Heart right ventricle (tissue), 16 donors: ENCODE data around the gene AJM1. TPM values are rescaled to one million over a fixed set of nuclear protein-coding genes. Genes with fewer than 3 reads are reported as not detected.

Experiments
- ATAC-seq, 8 donors: fragments of 200-7000 bp; cut with Tn5 transposase; one replicate each; pipeline ENCODE4 v1.9.1; 2020; ENCODE audit warnings: mild to moderate bottlenecking in 8 of 8, moderate library complexity in 8 of 8, moderate number of reproducible peaks in 1 of 8
- DNase-seq, 2 donors: peaks; one replicate each; pipeline ENCODE4 v3.0.0-alpha.2; 2020
- H3K27ac ChIP-seq, 10 donors: fragments of 200-600 bp; sonication (generic) in 2 of 10; one replicate each; pipeline versions ENCODE4 v1.5.0 to v1.8.0; 2020 to 2022; ENCODE audit warnings: mild to moderate bottlenecking in 3 of 10
- H3K27me3 ChIP-seq, 7 donors: fragments of 200-600 bp; one replicate each; pipeline ENCODE4 v1.8.0; 2021 to 2022; ENCODE audit warnings: mild to moderate bottlenecking in 2 of 7
- H3K36me3 ChIP-seq, 9 donors: fragments of 200-600 bp; sonication (generic) in 1 of 9; one replicate each; pipeline versions ENCODE4 v1.5.0 to v1.8.0; 2020 to 2022; ENCODE audit warnings: mild to moderate bottlenecking in 2 of 9
- H3K4me1 ChIP-seq, 9 donors: fragments of 200-600 bp; sonication (generic) in 1 of 9; one replicate each; pipeline versions ENCODE4 v1.5.0 to v1.8.0; 2020 to 2022; ENCODE audit warnings: mild to moderate bottlenecking in 4 of 9
- H3K4me3 ChIP-seq, 10 donors: fragments of 200-600 bp; sonication (generic) in 2 of 10; one replicate each; pipeline versions ENCODE4 v1.5.0 to v1.8.0; 2020 to 2022; ENCODE audit warnings: mild to moderate bottlenecking in 7 of 10, moderate library complexity in 2 of 10
- H3K9me3 ChIP-seq, 11 donors: fragments of 200-600 bp in 10 of 11; sonication (generic) in 2 of 11; one replicate each; pipeline versions ENCODE4 v1.5.0 to v1.8.0; 2013 to 2022; ENCODE audit warnings: mild to moderate bottlenecking in 2 of 11, control low read depth in 1 of 11, moderate library complexity in 1 of 11
- WGBS, 2 donors: extraction: QIAGEN DNeasy Blood & Tissue Kit; methylation state at CpG; one replicate each; pipeline ENCODE4 v1.1.7; 2013; ENCODE audit warnings: inconsistent platforms in 1 of 2; 5-methylcytosine and 5-hydroxymethylcytosine counted together
- intact Hi-C, 10 donors: fragments of 100-400 bp; cut with DNase I; formaldehyde crosslinking; loops; one replicate each; pipeline versions ENCODE4 v1.11.1 to v1.14.2; 2022
- polyA plus RNA-seq, 2 donors: library from polyadenylated mRNA; stranded (reverse); fragments of 200-250 nt; gene quantifications; one replicate each; pipeline ENCODE4 v1.2.3, GENCODE V29; 2013
- total RNA-seq, 10 donors: library from RNA; stranded (reverse); fragmentation: NEBNext Ultra II Directional in 3 of 10; extraction: Animal tissue kit (Norgen Biotek cat#: 25700) in 3 of 10; gene quantifications; one replicate each; pipeline versions ENCODE4 v1.2.1 to v1.2.4, GENCODE V29; 2021 to 2023
- TF ChIP-seq, protein P1 (sequence below), 9 donors: fragments of 200-600 bp; sonication (generic) in 2 of 9; IDR thresholded peaks; one replicate each; pipeline versions ENCODE4 v1.5.0 to v1.8.0; 2021 to 2022; ENCODE audit warnings: antibody characterized with exemption in 9 of 9, mild to moderate bottlenecking in 5 of 9, moderate library complexity in 1 of 9
- donor health status: Arrhythmogenic right ventricular cardiomyopathy.
- donor health status: ischemic (EF 13 %, LVEDD 7.1; RV severe dilation, severe dysfunction).
- donor health status: healthy with polysubstance abuse.
- donor health status: DM: no; HTN: yes; CAD: no.
- donor health status: DM: no; HTN: no; CAD: no.
- donor health status: ischemic (EF 25% LVEDD 6.9; RV normal size, moderate dysfunction).
- donor health status: ischemic (EF 25% LVEDD 5.7; RV mildly dilated, moderate dysfunction).
- donor health status: healthy.
- donor health status: DM: yes; HTN: yes; CAD: no.
- donor health status: Ischemic cardiomyopathy.
- donor health status: ischemic (EF 35%, LVEDD 5.7; RV mildly dilated, moderate dysfunction).
- donor health status: nonischemic (EF 11% LVEDD 7.7; RV severe dilation, severe dysfunction).
- donor health status: DM: yes; HTN: yes; CAD: no.
- donor health status: PGD.
- donor health status: ischemic (EF 29% LVEDD 5.4; RV normal size, mild dysfunction).
- donor health status: nonischemic (EF 23%, LVEDD 6.1; RV moderate dilation, normal function).

Gene AJM1
- total and polyA plus RNA-seq, 12 donors, result 3.4 to 8.3 (median 5.9) TPM

DNA sequence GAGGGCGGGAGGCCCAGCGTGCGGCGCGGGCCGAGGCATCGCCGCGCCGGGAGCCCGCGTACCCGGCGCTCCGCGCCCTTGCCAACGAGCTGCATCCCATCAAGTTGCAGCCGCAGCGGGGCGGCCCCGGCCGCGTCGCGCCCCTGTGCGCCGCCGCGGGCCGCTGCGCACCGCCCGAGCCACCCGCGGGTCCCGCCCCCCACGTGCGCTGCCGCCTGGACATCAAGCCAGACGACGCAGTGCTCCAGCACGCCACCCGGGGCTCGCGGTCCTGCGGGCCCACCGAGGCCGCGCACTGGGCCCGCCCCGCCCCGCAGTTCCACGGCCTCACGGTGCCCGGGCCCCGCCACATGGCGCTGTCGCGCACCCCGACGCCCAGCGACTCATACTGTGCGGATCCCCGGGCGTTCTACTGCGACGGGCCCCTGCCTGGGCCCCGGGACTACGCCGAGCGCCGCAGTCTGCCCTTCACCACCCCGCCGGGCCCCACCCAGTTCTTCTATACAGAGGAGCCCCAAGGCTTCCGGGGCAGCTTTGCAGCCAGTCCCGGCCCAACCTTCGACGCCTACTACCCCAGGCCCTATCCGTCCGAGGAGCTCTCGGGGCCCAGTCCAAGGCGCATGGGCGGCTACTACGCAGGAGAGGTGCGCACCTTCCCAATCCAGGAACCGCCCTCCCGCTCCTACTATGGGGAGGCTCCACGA lies 2.6 kb downstream of the AJM1 start:
- H3K27me3 ChIP-seq, result peaks cover 0 to 55% (median 29%) of the 10 kb centered on the region in 7 donors
- TF ChIP-seq, protein P1, sequence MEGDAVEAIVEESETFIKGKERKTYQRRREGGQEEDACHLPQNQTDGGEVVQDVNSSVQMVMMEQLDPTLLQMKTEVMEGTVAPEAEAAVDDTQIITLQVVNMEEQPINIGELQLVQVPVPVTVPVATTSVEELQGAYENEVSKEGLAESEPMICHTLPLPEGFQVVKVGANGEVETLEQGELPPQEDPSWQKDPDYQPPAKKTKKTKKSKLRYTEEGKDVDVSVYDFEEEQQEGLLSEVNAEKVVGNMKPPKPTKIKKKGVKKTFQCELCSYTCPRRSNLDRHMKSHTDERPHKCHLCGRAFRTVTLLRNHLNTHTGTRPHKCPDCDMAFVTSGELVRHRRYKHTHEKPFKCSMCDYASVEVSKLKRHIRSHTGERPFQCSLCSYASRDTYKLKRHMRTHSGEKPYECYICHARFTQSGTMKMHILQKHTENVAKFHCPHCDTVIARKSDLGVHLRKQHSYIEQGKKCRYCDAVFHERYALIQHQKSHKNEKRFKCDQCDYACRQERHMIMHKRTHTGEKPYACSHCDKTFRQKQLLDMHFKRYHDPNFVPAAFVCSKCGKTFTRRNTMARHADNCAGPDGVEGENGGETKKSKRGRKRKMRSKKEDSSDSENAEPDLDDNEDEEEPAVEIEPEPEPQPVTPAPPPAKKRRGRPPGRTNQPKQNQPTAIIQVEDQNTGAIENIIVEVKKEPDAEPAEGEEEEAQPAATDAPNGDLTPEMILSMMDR (IDR thresholded peaks at IDR 0.05), result no peak
- intact Hi-C loops, result loop anchor here in 7 of 10 donors (5.0 to 10.0 kb wide), 6 partner anchors 38 to 180 kb away; partner anchors contain the start of genes FBXW5 (in 4 of the 7), RABL6 (in 2 of the 7), TMEM141 (in 2 of the 7) and ABCA2 (in 1 of the 7)
- no peak overlapping the region for H3K27ac ChIP-seq
- no peak overlapping the region for H3K4me3 ChIP-seq
- 22 to 23% methylated on average over 64 to 88 of the region's 88 CpGs for WGBS, 2 donors
- no peaks in the 10 kb centered on the region for H3K9me3 ChIP-seq
- peaks cover 0 to 23% (median 0%) of the 10 kb centered on the region in 9 donors for H3K36me3 ChIP-seq
- ATAC-seq, result no peak
- DNase-seq, result no peak
- H3K4me1 ChIP-seq, result peaks cover 24 to 66% (median 49%) of the 10 kb centered on the region in 9 donors

DNA sequence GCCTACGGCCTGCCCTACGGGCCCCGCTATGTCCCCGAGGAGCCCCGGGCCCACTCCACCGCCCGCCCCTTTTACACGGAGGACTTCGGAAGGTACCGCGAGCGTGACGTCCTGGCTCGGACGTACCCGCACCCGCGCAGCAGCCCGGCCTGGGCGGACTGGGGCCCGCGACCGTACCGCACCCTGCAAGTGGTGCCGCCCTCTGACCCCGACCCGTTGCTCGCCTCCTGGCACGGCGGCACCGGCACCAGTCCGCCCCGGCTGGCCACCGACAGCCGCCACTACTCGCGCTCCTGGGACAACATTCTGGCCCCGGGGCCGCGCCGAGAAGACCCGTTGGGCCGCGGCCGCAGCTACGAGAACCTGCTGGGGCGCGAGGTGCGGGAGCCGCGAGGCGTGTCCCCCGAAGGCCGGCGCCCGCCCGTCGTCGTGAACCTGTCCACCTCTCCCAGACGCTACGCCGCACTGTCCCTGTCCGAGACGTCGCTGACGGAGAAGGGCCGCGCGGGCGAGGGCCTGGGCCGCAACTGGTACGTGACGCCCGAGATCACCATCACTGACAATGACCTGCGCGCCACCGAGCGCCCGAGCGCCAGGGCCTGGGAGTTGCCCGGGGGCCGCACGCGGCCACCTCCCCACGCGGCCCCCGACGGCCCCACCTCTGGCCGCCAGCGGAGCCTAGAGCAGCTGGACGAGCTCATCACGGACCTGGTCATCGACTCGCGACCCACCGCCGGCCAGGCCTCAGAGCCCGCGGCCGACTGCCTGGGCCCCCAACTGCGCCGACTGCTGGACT lies 3.4 kb downstream of the AJM1 start:
- TF ChIP-seq, protein P1 (IDR thresholded peaks at IDR 0.05), result no peak
- peak overlapping the region in 1 of 10 donors; percentile 6 for H3K27ac ChIP-seq
- 32 to 37% methylated on average over 86 to 102 of the region's 102 CpGs for WGBS, 2 donors
- ATAC-seq (no peak), DNase-seq (no peak)
- peak overlapping the region in 1 of 10 donors; percentile 7 for H3K4me3 ChIP-seq
- H3K36me3 ChIP-seq, result peaks cover 0 to 23% (median 4%) of the 10 kb centered on the region in 9 donors
- H3K27me3 ChIP-seq, result peaks cover 0 to 55% (median 29%) of the 10 kb centered on the region in 7 donors
- H3K4me1 ChIP-seq, result peaks cover 31 to 73% (median 57%) of the 10 kb centered on the region in 9 donors
- H3K9me3 ChIP-seq, result no peaks in the 10 kb centered on the region
- intact Hi-C loops, result loop anchor here in 6 of 10 donors (5.0 to 10.0 kb wide), 5 partner anchors 51 to 179 kb away; partner anchors contain the start of genes FBXW5 (in 3 of the 6), TMEM141 (in 2 of the 6), ABCA2 (in 1 of the 6) and CCDC183 (in 1 of the 6)

DNA sequence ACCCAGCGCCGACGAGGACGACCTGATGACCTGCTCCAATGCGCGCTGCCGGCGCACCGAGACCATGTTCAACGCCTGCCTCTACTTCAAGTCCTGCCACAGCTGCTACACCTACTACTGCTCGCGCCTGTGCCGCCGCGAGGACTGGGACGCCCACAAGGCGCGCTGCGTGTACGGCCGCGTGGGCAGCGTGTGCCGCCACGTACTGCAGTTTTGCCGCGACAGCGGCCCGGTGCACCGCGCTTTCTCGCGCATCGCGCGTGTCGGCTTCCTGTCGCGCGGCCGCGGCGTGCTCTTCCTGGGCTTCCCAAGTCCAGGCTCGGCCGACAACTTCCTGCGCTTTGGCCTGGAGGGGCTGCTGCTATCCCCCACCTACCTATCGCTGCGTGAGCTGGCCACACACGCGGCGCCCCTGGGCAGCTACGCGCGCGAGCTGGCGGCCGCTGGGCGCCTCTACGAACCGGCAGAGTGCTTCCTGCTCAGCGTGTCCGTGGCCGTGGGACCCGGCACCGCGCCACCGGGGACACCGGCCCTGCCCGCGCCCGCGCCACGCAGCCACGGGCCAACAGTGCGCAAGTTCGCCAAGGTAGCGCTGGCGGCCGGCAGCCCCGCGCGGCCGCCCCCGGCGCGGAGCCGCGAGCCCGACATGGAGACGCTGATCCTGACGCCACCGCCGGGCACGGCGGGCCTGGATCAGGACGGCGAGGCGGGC lies 4.3 kb downstream of the AJM1 start:
- TF ChIP-seq, protein P1 (IDR thresholded peaks at IDR 0.05), result no peak
- peak overlapping the region in 2 of 10 donors; percentile 93 to 95 for H3K27ac ChIP-seq
- H3K4me3 ChIP-seq, result peak overlapping the region; percentile 10 to 99 (median 80)
- intact Hi-C loops, result loop anchor here in 6 of 10 donors (5.0 to 10.0 kb wide), 5 partner anchors 52 to 178 kb away; partner anchors contain the start of genes FBXW5 (in 3 of the 6), TMEM141 (in 2 of the 6), ABCA2 (in 1 of the 6) and CCDC183 (in 1 of the 6)
- DNase-seq (no peak), ATAC-seq (no peak)
- peaks cover 0 to 55% (median 29%) of the 10 kb centered on the region in 7 donors for H3K27me3 ChIP-seq
- peaks cover 0 to 29% (median 10%) of the 10 kb centered on the region in 9 donors for H3K36me3 ChIP-seq
- WGBS, 2 donors, result 4 to 12% methylated on average over 98 of the region's 98 CpGs
- no peaks in the 10 kb centered on the region for H3K9me3 ChIP-seq
- peaks cover 35 to 79% (median 63%) of the 10 kb centered on the region in 9 donors for H3K4me1 ChIP-seq
